GM19240 (cell line): ENCODE results near the gene C3orf62.
"Not testable (repeated sequence)": the region's sequence is repeated elsewhere in the genome, so short reads cannot be mapped to it uniquely, and the experiment has no call there.

ENCODE experiments used
- DNase-seq: peaks from one replicate; pipeline ENCODE4 v3.0.0; 2011; ENCODE audit warnings: low spot score; ENCODE audit not compliant: insufficient read length

Gene C3orf62

GRCh38 chr3:49269443-49270155 is 7.4 kb downstream of the C3orf62 start:
- no peak for DNase-seq

- DNase-seq, result no peak
Observed at GRCh38 chr3:49266410-49267095, 10.5 kb downstream of the C3orf62 start.

- no peak for DNase-seq
Observed at GRCh38 chr3:49265661-49266386, 11.2 kb downstream of the C3orf62 start.

GRCh38 chr3:49263159-49263889 is 13.7 kb downstream of the C3orf62 start:
- DNase-seq, result no peak

- DNase-seq, result no peak
Observed at GRCh38 chr3:49260806-49261324, 16.2 kb downstream of the C3orf62 start.

- no peak for DNase-seq
Observed at GRCh38 chr3:49257187-49257586, 19.8 kb downstream of the C3orf62 start.

GRCh38 chr3:49255718-49256511 is 21.1 kb downstream of the C3orf62 start:
- no peak for DNase-seq

- DNase-seq, result no peak
Observed at GRCh38 chr3:49255112-49255511, 21.9 kb downstream of the C3orf62 start.

- DNase-seq, result no peak
Observed at GRCh38 chr3:49253512-49253911, 23.5 kb downstream of the C3orf62 start.

- DNase-seq, result no peak
Observed at GRCh38 chr3:49248840-49249227, 28.2 kb downstream of the C3orf62 start.

- DNase-seq, result no peak
Observed at GRCh38 chr3:49244581-49245205, 32.3 kb downstream of the C3orf62 start.

- DNase-seq, result not testable (repeated sequence)
Observed at GRCh38 chr3:49240091-49240490, 36.9 kb downstream of the C3orf62 start.

- no peak for DNase-seq
Observed at GRCh38 chr3:49238274-49239127, 38.5 kb downstream of the C3orf62 start.

GRCh38 chr3:49237344-49237743 is 39.7 kb downstream of the C3orf62 start:
- DNase-seq, result no peak

GRCh38 chr3:49236226-49236625 is 40.8 kb downstream of the C3orf62 start:
- no peak for DNase-seq

GRCh38 chr3:49228817-49229216 is 48.2 kb downstream of the C3orf62 start:
- DNase-seq, result not testable (repeated sequence)

- DNase-seq, result no peak
Observed at GRCh38 chr3:49222002-49222401, 55.0 kb downstream of the C3orf62 start.

GRCh38 chr3:49220985-49221563 is 56.0 kb downstream of the C3orf62 start:
- not testable (repeated sequence) for DNase-seq

- DNase-seq, result no peak
Observed at GRCh38 chr3:49219132-49219531, 57.9 kb downstream of the C3orf62 start.
